Activated gamma-delta T cell (primary cell): ENCODE measurements around the gene PRSS3.
"Not testable (repeated sequence)": the region's sequence is repeated elsewhere in the genome, so short reads cannot be mapped to it uniquely, and the experiment has no call there.

Source experiments
- DNase-seq: peaks from one replicate; lab custom pipeline; 2025; lab: John Stamatoyannopoulos, UW

PRSS3 gene

DNA sequence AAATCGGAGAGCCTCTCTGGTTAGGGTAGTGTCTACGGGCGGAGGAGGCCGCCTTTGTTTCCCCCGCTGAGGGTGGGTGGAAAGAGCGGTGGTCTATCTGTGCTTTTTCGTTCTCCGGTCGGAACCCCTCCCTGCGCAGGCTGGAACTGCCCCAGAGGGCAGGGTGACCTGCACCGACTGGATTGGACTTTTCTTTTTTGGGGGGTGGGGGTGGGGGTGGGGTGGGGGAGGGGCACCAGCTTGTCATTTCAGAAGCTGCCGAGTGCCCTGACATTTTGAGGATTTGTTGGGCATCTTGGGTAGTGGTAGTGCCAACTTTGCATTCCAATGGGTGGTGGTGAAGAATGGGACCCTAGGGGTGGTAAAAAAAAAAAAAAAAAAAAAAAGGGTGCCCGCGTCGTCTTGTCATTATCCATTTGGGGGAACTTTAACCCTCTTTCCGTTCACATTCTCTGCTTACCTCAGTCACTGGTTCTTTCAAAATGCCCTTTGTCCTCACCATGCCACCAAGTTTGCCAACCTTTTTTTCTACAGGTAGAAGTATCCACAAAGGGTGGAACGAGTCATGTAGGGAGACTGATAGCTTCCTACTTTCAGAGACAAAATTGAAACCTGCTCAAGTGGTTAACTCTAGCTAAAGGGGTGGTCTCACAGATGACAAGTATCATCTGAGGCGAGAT, 22.9 kb downstream of the PRSS3 start:
- DNase-seq, result no peak

DNA sequence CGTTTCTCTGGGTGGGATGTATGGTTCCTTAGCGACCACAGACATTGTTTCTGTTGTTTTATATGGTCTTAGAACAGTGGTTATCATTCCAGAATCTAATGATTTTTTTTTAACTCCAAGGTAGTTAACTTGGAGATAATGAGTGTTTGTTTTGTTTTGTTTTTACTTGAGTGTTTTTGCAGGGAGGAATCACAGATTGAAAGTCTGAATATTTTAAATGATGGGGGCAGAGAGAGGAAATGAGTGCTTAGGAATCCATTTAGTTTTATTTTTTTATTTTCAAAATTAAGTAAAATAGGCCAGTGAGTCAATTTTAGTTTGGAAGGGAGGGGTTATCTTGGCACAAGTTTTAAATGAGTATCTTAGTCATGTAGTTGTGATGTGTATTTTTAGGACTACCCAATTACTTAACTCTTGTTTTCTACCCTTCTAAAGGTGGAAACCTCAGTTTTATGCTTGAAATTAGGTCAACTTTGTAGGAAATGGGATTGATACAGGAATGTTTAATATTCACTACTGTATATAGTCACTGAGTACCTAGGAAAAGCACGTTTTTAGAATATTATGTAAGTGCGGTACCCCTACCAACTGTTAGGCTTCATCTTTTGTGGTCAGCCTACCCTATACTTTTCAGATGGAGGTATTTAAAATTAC, 23.6 kb downstream of the PRSS3 start:
- DNase-seq, result no peak

DNA sequence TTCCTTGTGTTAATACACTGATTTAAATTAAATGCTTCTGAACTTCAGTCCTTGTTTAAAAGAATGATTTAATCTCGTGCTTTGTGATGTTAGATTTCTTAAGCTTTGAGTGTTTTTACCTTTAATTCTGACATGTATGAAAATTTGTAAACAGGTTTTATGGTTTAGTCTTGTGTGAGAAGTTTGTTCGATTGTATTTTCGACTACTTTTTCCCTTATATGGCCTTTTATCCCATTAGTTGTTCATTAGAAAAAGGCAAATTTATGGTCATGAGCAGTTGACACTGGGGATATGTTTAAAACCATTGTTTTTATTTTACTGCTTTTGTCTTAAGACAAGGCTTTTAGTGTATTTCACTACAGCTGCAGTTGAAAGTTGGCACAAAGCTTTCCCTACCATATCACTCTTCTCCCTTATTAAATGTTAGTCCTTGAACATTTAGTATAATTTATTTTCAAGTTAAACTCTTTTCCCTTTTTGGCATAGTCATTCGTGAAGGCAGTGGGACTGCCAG, 24.9 kb downstream of the PRSS3 start:
- no peak for DNase-seq

DNA sequence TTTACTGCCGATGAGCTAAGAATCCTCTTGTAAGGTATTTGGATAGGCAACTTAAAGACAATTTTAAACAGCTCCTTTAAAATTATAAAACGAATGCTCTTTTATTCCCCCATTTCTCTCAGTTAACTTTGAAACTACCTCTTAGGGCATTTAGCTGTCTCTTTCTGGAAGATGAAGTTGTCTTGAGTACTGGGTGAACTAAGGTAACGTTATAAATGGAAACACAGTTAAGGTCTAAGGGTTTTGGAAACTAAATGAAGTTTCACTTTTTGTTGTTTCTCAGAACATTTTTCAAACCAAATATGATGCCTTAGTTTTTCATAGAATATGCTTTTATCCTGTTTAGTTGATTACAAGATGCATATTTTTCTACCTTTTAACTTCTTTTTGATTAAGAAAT, 28.4 kb downstream of the PRSS3 start:
- DNase-seq, result no peak

DNA sequence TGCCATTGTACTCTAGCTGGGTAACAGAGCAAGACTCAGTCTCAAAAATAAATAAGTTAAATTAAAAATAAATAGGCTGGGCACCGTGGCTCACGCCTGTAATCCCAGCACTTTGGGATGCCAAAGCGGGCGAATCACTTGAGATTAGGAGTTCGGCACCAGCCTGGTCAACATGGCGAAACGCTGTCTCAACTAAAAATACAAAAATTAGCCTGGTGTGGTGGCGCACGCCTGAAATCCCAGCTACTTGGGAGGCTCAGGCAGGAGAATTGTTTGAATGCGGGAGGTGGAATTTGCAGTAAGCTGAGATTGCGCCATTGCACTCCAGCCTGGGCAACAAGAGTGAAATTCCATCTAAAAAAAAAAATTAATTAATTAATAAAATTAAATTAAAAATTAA, 31.9 kb downstream of the PRSS3 start:
- not testable (repeated sequence) for DNase-seq

DNA sequence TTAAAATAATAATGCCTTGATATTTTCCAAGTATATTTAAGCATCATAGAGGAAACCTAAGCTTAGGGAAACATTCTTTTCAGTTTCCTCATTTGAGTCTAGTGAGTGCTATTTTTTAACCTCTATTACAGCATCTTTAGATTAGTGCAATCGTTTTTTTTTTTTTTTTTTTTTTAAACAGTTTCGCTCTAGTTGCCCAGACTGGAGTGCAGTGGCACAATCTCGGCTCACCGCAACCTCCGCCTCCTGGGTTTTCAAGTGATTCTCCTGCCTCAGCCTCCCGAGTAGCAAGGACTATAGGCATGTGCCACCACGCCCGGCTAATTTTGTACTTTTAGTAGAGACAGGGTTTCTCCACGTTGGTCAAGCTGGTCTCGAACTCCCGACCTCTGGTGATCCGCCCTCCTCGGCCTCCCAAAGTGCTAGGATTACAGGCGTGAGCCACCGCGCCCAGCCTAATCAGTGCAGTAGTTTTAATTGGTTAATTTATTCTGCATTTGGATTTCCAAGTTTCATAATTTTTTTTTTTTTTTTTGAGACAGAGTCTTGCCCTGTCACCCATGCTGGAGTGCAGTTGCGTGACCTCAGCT, 34.4 kb downstream of the PRSS3 start:
- not testable (repeated sequence) for DNase-seq

DNA sequence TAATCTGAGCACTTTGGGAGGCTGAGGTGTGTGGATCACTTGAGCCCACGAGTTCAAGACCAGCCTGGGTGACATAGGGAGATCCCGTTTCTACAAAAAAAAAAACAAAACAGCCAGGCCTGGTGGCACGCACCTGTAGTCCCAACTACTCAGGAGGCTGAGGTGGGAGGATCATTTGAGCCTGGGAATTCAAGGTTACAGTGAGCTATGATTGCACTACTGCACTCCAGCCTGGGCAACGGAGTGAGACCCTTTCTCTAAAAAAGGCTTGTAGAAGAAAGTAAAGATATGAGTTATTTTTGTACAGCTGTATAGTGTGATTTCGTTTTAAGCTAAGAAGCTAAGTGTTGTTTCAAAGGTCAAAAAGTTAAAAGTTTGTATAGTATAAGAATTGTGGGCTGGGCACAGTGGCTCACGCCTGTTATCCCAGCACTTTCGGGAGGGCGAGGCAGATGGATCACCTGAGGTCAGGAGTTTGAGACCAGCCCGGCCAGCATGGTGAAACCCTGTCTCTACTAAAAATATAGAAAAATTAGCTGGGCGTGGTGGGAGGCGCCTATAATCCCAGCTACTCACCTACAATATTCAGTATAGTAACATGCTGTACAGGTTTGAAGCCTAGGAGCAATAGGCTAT, 40.4 kb downstream of the PRSS3 start:
- no peak for DNase-seq

DNA sequence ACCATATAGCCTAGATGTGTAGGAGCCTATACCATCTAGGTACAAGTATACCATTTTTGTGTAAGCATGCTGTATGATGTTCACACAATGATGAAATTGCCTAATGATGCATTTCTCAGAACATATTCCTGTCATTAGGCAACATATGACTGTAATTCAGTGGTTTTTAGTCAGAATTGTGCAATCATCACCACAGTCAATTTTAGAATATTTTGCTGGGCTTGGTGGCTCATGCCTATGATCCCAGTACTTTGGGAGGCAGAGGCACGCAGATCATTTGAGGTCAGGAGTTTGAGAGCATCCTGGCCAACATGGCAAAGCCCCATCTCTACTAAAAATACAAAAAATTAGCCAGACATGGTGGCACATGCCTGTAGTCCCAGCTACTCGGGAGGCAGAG, 40.9 kb downstream of the PRSS3 start:
- not testable (repeated sequence) for DNase-seq

DNA sequence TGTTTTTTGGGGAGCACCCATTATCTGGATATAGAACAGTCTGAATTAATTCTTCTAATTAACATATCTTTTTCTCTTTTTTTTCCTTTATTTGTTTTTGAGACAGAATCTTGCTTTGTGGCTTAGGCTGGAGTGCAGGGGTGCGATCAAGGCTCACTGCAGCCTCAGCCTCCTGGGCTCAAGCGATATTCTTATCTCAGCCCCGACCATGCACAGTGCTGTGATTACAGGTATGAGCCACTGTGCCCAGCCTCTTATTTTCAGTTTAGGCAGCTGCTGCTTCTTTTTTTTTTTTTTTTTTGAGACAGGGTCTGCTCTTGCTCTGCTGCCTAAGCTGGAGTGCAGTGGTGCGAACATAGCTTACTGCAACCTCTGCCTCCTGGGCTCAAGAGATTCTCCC, 41.8 kb downstream of the PRSS3 start:
- no peak for DNase-seq

DNA sequence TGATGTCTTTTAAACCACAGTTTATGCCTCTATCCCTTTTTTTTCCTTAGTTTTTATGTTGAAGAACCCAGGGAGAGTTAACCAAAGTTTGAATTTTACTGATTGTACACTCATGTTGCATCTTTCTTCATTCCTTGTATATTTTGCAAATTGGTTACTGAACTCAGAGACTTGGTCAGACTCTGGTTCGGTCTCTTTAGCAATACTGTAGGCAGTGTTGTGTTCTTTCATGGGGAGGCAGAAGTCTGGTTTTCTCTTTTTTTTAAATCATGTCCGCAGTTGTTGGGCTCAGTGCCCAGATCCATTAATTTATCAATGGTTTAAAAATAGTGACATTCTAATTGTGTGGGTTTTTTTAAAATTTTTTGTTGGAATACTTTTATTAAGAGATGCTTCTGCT, 45.0 kb downstream of the PRSS3 start:
- DNase-seq, result no peak

DNA sequence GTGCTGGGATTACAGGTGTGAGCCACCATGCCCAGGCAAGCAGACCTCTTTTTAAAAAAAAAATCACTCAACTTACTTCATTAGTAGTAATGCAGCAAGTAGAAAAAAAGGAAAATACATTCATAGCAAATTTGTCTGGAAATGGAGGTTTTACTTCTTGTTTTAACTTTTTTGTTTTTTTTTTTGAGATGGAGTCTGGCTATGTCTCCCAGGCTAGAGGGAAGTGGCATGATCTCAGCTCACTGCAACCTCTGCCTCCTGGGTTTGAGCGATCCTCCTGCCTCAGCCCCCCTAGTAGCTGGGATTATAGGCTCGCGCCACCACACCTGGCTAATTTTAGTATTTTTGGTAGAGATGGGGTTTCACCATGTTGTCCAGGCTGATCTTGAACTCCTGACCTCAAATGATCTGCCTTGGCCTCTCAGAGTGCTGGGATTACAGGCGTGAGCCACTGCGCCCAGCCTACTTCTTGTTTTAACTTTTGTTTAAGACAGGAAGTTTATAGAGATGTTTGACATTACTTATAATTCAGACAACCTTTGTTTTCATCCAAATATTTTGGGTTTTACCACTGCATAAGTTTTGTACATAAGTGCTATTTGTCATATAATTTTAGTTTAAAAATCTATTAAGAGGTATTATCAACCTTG, 48.1 kb downstream of the PRSS3 start:
- DNase-seq, result no peak

DNA sequence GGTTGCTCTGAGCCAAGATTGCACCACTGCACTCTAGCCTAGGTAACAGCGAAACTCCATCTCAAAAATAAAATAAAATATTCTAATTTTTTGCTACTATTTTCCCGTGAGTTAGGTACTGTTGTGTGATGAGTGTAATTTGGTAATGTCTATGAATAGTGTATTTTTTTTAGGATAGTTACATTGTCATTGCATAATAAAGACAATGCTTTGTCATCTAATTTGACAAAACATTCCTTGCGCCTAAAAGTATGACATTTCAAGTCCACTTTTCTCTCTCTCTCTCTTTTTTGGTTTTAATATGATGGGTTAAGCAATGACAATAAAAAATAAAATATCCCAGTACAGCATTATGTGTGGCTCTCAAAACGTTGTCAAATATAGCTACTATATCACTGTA, 50.9 kb downstream of the PRSS3 start:
- DNase-seq, result no peak

DNA sequence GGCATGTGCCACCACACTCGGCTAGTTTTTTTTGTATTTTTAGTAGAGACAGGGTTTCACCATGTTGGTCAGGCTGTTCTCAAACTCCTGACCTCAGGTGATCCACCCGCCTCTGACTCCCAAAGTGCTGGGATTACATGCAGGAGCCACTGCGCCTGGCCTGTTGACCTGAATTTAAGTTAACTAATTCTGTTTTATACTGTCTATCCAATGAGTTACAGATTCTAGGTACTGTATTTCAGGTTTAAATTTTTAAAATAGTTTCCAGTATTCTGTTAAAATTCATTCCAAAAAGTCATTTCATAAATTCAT, 52.5 kb downstream of the PRSS3 start:
- not testable (repeated sequence) for DNase-seq
